ENCODE data around the gene TICAM2. TPM values are rescaled to one million over a fixed set of nuclear protein-coding genes. Genes with fewer than 3 reads are reported as not detected.
"Not testable (repeated sequence)": the region's sequence is repeated elsewhere in the genome, so short reads cannot be mapped to it uniquely, and the experiment has no call there.

The TICAM2 gene, protein sequence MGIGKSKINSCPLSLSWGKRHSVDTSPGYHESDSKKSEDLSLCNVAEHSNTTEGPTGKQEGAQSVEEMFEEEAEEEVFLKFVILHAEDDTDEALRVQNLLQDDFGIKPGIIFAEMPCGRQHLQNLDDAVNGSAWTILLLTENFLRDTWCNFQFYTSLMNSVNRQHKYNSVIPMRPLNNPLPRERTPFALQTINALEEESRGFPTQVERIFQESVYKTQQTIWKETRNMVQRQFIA
- 3.1 and 6.9 TPM in 2 replicates for total RNA-seq

DNA sequence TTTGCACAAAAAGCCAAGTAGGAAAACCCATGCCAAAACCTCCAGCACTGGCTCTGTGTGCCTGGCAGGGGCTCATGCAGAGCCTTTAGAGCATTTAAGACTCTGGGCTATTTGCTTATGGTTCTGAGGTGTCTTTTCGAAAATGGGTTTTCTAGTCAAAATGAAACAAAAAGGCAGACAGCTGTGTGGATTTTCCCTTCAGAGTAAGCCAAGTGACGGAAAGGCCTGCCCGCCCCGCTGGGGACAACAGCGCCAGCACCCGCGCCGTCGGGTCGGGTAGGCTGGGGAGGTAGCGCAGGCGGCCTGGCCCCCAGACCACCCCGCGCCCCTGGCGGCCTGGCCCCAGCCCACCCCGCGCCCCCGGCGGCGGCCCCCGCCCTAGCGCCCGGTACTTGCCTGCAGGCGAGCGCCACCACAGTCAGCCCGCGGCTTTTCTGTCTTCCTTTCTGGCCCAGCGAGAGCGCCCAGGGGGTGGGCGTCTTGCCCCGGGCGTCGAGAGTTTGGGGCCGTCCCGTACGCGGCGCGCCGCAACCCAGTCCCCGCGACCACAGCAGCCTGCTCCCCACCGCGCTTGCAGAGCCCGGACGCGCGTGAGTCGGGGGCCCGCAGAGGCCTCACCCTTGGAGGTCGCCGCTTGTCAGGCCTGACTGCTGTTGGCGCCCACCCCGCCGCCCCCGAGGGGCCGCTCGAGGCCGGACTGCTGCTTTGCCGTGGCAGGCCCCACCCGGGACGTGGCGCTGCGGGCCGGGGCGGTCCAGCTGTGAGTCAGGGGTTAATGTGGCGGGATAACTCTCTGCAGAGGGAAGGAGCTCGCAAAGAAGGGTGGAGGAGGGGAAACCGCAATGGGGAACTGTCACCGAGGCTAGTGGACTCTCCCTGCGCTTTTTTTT lies at the start of gene TICAM2:
Gene TICAM2, minus strand, starts transcription at position 779 of the 890 bp plus-strand sequence. CDS start 21,223 bp downstream, outside the sequence.
- peak; percentile 54 for DNase-seq (ENCODE audit: low read depth)

DNA sequence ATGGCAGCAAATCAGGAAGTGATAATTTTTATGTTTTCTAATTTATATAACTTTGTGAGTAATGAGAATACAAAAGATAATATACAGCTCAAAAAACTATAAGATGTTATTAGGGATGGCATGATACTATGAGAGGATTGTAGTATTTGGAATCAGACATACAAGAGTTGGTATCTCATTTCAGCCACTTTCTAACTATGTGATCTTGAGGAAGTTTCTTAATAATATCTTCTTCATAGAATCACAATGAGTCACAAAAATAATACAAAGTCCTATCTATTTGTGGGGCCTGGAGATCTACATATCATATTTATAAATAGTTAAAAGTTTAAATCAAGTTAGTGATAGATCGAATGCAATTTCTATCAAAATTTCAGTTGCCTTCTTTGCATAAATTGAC lies 47.3 kb upstream of the TICAM2 start:
- DNase-seq (ENCODE audit: low read depth): no peak

DNA sequence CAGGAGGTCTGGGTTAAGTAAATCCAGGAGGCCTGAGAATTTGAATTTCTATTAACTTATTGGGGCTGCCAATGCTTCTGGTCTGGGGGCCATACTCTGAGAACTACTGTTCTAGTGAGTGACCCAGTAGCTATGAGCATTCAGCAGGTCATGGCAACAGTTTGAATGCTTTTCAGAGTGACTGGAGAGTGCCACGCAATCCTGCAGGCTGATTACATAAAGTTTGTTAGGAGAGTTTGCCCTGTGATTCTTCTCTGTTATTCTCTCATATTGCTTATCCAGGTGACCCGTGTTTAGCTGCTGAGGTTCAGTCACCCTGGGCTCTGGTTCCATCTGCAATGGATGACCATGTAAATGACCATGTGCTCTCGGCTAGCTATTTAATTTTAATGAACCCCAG lies 45.8 kb upstream of the TICAM2 start:
- DNase-seq (ENCODE audit: low read depth): no peak

DNA sequence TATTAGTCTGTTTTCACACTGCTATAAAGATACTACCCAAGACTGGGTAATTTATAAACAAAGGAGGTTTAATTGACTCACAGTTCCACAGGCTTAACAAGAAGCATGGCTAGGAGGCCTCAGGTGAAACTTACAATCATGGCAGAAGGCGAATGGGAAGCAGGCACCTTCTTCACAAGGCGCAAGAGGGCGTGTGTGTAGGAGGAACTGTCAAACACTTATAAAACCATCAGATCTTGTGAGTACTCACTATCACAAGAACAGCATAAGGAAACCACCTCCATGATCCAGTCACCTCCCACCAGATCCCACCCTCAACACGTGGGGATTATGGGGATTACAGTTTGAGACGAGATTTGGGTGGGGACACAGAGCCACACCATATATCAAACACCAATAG lies 43.1 kb upstream of the TICAM2 start:
- DNase-seq (ENCODE audit: low read depth): not testable (repeated sequence)

DNA sequence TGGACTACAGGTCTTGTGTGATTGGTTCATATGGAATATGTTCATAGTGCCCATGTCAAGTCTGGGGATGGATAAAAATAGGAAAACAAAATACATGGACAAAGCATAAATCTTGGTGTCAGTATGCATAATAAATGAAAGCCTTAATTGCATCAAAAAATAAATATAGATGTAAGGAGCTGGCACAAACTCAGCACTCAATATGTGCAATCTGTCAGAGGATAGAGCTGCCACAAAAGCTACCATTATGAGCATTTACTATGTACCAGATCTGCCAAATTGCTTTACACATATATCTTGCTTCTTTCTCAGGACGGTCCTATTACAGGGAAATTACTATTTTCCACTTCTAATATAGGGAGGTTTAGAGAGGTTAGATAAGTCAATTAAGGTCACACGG lies 41.8 kb upstream of the TICAM2 start:
- DNase-seq (ENCODE audit: low read depth): no peak

DNA sequence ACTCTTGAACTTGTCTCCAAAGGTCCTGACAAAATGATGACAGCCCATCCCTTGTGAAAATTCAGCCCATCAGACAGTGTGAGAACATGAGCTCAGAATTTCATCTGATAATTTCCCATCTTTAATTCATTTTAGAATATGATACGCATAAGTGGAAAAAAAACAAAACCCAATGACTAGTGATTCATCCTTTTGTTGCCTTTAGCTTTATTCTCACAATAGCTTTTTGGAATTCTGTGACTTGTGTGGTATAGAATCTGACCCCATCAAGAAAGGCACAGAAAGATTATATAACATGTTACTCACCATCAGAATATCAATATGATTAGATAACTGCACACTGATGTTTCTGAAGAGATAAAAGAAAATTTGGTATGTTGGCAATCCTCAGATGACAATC lies 39.7 kb upstream of the TICAM2 start:
- DNase-seq (ENCODE audit: low read depth): no peak

DNA sequence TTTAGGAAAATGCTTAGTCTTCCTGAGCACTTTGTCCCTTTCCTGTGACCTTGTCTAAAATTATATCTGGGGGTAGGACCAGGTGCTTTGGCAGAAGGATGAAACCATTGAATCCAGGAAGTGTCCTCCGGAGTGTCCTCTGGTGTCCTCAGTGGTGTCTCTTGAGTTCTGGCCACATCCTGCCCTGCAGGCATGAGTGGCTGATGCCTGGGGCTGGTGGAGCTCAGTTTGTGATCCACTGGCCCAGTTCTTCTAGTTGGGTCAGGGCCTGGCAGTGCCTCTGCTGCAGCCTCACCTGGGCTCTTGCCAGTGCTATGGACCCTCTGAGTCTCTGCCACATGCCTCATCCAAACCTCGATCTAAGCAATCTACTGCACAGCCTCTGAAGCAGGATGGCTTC lies 38.0 kb upstream of the TICAM2 start:
- DNase-seq (ENCODE audit: low read depth): no peak

DNA sequence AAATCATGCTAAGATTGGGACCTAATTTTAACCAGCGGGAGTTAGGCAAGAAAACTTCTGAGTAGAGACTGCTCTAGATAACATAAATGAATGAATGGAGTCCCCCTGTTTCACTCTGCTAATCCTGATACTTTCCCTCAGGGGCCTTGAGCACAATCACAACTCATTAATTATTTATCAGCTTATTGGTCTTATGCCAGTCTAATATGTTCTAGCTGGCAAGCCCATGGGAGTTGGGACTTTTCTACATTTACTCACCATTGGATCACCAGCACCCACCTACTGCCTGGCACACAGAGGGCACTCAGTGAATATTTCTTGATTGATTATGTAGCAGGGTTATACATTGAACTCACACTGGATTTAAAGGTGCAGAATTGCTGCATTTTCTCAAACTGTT lies 37.1 kb upstream of the TICAM2 start:
- peak; percentile 85 for DNase-seq (ENCODE audit: low read depth)

DNA sequence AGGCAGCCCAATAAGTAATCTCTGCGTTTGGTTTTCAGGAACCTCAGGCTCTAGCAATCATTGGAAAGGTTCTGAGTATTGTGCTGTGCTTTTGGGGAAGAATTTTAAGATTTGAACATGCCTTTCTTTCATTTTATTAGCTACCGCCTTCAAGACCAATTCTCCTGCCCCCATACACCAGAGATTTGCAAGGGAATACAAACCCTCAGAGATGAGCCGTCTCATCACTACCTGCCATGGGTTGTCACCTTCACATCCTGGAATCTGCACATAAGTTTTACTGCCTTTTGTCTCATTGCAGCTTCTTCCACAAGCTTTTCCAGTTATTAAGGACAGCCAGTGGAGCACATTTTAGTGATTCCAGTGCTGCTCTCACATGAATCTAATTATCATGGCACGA lies 35.2 kb upstream of the TICAM2 start:
- DNase-seq (ENCODE audit: low read depth): no peak

DNA sequence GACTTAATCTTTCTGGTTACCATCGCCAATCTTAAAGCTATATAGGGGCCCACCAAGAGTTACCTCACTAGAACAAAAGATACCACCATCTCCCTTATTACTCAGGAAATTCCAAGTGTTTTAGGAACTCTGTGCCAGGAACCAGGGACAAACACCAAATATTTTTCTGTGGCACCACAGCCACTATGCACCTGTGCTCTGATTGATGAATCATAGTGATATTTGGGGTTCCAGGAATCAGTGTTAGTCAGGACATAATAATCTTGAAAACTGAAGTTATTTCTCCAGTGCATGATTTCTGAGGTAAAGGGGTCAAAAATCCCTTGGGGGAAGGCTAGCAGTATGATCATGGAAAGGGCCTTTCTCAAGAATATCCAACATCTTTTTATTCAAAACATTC lies 33.7 kb upstream of the TICAM2 start:
- DNase-seq (ENCODE audit: low read depth): no peak

DNA sequence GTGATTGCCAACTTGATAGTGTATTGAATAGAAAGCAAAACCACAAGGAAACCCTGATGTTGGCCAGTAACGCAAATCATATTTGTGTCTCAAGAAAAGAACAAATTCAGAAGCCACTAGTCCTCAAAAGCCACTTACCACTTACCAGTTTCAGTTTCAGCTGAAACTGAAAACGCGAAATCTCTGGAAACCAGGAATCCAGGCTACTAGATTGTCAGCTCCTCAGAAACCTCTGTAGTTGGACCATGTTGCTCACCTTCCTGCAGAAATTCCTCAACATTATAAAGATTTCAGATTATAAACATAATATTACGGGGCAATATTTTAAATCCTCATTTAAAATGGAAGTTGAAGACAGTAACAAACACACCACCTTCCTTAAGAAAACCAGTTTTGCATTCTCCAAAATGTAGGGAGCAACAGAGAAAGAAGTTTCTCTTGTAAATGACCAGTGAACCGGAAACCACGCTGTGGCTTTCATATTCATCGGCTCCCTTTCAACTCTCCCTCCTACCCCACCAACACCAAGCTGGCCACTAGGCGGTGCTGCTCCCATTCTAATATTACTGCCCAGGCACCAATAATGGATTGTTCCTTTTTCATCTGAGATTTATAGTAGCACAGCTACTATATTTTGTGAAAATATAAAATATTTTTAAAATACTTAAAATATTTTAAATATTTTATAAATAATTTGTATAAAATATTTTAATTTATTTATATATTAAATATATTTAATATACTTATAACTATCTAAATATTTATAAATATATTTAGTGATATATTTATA lies 32.3 kb upstream of the TICAM2 start:
- peak; percentile 69 for DNase-seq (ENCODE audit: low read depth)

DNA sequence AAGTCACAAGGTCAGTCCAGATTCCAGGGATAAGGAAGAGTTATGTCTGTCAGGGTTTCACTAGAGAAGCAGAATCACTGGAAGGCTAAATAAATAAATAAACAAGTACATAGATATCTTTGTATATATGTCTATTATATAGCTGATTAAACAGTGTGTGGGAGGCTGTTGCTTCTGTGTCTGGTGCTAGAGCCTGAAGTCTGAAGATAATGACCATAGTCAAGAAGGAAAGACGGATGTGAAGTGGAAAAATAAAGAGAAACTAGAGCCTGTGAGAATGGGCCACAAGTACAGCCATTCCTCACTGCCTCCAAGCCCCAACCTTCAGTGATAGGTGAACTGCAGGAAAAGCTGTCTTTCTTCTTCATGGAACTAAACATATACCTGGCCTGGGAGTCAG lies 27.6 kb upstream of the TICAM2 start:
- DNase-seq (ENCODE audit: low read depth): no peak

DNA sequence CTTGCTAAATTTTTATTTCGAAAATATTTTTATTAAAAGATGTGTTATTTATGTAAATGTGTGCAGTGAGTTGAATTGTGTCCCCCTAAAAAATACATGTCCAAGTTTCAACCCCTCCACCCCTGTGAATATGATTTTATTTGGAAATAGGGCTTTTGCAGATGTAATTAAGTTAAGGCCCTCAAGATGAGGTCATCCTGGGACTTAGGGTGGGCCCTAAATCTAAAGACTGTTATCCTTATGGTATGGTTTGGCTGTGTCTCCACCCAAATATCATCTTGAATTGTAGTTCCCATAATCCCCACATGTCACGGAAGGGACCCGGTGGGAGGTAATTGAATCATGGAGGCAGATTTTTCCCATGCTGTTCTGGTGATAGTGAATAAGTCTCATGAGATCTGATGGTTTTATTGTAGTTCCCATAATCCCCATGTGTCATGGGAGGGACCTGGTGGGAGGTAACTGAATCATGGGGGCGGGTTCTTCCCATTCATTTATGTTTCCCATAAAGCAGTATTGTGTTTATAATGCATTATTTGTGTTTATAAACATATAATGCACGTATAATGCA lies 25.1 kb upstream of the TICAM2 start:
- DNase-seq (ENCODE audit: low read depth): no peak

DNA sequence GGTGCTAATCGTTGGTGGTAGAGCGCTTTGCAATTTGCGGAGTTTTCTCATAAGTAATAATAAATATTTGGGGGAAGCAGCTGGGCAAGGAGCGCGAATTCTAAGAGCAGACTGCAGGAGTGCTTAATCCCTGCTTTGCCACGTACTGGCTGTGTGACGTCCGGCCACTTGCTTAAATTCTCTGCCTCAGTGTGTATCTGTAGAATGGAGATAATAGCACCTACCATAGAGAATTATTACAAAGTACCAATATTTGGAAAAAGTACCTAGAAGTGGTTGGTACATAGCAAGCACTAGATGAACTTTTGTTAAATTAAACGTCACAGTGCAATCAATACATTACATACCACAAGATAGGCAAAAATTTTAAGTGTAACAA lies 24.2 kb upstream of the TICAM2 start:
- no peak for DNase-seq (ENCODE audit: low read depth)

DNA sequence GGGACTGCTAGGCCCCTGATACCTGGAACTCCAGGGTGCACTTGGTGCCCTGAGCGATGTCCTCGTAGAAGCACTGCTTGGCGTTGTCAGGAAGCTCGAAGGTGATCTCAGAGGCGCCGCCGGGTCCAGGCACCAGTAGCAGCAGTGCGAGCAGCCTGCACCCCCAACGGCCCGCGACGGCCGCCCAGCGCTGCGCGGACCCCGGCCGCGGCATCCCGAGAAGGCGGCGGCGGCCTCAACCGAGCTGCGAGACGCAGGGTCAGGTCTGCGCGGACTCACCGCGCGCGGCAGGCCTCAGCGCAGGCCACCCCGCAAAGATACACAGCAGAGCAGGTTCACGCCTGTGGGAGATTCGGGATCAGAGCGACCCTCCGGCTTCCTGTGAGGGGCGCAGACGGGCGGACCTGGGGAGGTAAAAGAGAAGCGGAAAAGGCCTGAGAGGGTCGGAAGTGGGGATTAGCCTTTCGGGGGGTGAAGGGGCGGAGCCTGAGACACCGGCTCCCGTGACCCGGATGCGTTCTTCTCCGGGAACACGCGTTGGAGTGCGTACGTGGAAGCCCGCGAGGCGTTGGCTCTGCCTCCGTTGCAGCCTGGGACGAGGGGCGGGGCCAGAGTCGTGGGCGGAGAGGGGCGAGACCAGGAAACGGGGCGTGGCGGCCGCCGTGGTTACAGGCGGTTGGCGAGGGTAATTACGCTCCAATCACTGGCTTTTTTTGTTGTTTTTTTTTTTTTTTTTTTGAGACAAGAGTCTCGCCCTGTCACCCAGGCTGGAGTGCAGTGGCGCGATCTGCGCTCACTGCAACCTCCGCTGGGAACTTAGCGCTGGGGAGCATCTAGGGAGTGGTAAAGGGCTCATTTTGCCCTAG lies 23.5 kb upstream of the TICAM2 start, which contains the start of gene TMED7:
Gene TMED7, minus strand, starts transcription at position 458 of the 866 bp plus-strand sequence. Its CDS starts 244 bp downstream, at position 214.
- peak; percentile 91 for DNase-seq (ENCODE audit: low read depth)

DNA sequence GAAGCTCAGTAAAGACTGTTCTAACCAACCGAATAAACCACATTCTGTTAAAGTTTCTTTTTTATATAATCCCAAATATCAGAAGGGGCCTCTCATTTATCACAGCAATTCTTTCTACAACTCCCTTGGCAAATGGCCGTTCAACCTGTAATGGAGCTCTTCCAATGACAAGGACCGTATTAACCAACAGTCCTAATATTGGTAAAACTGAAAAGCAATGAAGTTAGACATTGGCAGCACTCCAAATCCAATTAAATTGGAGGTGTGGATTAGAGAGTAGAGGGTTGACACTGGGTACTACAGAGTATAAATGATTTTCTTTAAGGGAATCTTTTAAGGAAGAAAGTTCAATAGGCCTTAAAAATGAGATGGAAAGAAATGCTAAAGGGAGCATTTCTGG lies 22.7 kb upstream of the TICAM2 start:
- DNase-seq (ENCODE audit: low read depth): peak; percentile 16

DNA sequence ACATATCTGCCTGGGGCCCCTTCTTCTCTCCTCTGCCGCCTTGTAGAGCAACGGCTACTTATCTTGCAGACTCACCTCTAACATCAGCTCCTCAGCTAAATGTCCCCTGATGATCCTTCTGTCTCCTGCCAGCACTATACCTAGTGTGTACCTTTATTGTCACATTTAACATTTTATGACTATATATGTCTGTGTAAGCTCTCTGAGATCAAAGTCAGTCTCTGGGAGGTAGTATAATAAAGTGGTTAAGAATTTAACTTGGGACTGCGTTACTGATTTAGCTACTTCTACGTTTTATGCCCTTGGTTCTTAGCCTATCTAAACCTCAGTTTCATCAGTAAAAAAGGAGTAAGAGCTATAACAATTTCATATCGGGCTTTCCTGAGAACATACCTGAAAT lies 21.4 kb upstream of the TICAM2 start:
- no peak for DNase-seq (ENCODE audit: low read depth)

DNA sequence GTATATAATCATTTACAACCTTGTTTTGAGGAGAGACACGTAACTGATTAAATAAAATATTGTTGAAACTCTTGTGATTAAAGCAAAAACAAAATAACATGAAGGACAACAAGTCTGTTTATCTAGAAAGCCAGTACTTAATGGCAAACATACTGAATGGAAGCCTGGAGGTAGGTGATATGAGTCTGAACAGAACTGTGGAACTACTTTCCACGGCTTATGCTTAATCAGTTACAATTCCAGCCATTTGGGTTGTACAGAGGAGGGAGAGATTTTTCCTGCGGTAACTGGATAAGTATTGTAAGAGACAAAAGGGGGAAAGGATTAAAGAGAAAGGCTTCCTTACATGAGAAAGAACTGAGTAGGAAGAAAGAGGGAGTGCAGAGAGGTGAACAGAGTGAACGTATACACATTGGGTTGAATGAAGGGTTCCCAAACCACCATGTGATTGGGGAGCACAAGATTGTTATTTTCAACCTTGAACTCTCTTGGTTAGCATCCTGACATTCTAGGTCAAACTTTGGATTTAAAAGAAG lies 19.2 kb upstream of the TICAM2 start:
- DNase-seq (ENCODE audit: low read depth): no peak

DNA sequence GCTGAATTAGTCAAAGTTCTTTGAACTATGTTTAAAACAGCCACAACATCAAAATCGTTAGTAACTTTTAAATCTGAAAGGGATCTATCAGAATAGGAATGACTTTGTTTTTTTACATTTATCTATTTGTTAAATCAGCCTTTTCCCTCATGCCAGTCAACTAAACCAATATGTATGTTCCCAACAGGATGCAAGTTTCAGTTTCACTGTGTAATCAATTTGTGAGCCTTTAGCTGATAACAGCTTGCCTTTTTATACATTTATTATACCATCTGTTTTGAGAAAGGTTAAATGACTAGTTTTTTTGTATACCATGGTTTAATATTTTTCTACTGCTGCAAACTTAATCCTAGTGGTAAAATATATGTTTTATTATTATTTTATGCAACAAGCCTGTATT lies 14.6 kb upstream of the TICAM2 start:
- DNase-seq (ENCODE audit: low read depth): no peak

DNA sequence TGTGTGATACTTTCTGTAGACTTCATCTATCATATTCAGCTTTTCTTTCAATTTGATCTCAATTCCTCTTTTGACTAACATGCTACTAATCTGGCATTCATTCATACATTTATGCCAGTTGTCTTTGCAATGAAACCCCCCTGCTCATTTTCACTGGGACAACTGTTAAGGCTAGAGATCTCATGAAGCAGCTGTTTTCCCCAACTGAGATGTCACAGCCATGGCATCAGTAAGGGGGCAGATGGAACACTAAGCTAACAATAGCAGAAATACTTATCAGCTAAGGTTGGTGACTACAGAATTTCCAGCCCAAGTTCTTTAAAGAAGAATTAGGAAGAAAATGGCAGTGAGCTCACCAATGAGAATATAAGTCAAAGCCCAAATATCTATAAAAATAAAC lies 14.2 kb upstream of the TICAM2 start:
- no peak for DNase-seq (ENCODE audit: low read depth)

DNA sequence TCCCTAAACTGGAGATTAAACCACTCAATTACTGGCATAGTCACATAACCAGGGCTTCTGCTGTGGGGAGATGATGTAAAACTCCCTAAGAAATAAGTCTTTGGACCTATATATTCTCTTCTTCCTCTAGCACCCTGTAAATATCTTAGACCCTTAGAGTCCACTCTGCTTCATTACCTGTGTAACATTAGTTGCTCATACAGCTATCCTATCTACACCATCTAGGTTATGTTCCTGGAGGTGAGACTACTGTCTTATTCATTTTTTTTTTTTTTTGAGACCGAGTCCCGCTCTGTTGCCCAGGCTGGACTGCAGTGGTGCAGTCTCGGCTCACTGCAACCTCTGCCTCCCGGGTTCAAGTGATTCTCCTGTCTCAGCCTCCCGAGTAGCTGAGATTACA lies 9.6 kb upstream of the TICAM2 start:
- no peak for DNase-seq (ENCODE audit: low read depth)
